Measurements from ENCODE around the gene SLC39A3.

SLC39A3 gene, protein sequence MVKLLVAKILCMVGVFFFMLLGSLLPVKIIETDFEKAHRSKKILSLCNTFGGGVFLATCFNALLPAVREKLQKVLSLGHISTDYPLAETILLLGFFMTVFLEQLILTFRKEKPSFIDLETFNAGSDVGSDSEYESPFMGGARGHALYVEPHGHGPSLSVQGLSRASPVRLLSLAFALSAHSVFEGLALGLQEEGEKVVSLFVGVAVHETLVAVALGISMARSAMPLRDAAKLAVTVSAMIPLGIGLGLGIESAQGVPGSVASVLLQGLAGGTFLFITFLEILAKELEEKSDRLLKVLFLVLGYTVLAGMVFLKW

DNA sequence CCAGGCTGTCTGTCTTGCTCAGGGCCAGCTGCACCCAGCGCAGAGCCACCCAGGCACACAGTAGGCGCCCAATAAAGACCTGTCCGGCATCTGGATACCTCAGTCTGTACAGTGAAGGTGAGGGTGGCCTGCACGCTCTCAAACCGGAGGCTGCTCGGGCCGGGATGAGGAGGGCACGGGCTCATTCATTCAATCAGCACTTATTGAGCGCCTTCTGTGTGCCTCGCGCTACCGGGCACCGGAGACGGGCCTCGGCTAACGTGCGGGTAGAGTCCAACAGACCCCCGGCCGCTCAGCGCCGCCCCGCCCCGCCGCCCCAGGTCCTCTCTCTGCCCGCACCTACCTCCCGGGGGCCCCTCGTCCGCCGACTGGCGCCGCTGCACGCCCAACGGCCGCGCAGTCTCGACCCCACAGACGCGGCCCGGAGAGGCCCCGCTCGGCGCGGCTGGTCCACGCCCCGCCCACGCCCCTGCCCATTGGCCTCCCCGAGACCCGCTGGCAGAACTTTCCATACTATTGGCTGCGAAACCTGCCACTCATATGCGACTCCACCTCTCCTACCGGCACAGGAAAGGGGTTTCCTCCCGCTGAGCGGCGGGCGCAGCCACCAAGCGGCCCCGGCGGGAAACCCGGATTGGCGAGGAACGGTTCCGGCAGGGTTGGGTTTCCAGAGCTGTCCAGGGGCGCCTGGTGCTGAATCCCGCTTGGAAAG lies at the start of gene SLC39A3:
Gene SLC39A3, minus strand, starts transcription at position 416 of the 712 bp plus-strand sequence. CDS start 2,760 bp downstream, outside the sequence.
- DNase-seq (ENCODE audit: low read depth), result peak; percentile 98

- DNase-seq (ENCODE audit: low read depth), result no peak
These were observed 48.4 kb upstream of the SLC39A3 start for GRCh38 chr19:2788237-2788636.

- DNase-seq (ENCODE audit: low read depth), result no peak
These were observed 47.3 kb upstream of the SLC39A3 start for GRCh38 chr19:2787115-2787514.

GRCh38 chr19:2785244-2785997 lies 45.6 kb upstream of the SLC39A3 start, which contains the start of gene THOP1:
THOP1 (plus strand) TSS chr19:2785503; CDS start chr19:2785663, 160 bp downstream.
- DNase-seq (ENCODE audit: low read depth), result peak; percentile 94

DNA sequence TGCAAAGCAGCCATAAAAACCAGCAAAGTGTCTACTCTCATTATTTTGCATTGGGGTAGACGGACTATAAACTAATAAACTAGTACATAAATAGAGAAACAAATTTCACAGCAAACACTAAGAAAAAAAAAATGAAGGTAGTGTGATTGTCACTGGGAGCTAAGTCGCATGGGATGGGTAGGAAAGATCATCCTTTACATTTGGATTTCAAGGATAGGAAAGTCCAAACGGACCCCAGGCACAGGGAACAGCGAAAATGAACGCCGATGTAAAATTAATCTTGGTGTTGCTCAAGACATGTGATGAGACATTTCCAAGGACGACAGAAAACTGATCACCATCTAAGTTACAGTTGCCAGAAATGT lies 43.9 kb upstream of the SLC39A3 start:
- DNase-seq (ENCODE audit: low read depth), result no peak

DNA sequence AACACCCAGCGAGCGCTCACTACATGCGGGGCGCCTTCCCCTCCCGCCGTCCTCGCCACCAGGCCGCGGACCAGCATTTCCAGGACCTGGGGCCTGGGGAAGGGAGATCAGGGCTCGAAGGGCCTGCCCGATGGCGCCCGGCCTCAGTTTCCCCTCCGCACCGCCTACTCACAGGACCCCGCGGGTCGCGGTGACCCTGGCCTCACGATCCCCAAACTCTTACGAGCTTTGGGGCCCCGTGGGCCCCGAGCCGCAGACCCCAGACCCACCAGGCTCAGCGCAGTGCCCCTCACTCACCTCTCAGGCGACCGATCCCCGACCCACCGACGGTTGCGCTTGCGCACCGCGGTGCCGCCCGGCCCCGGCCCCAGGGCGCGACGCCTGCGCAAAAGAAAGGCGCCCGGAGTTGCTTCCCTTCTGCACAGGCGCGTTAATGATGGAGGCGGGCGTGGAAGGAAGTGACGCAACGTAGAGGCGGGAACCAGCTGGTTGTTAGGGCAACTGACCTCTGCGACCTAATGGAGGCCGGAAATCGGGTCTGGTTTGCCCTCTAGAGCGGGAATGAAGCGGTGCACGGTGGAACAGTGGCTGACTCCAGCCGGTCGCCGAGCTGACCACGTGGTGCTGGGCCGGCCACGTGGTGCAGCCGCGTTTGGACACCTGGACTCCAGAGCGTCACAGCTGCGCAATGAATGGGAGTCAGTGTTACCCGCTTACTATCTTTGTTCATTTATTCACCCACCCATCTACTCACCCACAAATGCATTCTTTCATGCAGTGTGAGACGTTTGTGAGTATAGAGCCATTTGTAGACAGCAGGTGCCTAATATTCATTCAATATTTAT lies 43.3 kb upstream of the SLC39A3 start, which contains the start of gene SGTA:
Gene SGTA, minus strand, starts transcription at position 338 of the 845 bp plus-strand sequence. CDS start 14,205 bp downstream, outside the sequence.
- DNase-seq (ENCODE audit: low read depth), result peak; percentile 98

GRCh38 chr19:2782329-2782935 lies 42.6 kb upstream of the SLC39A3 start:
- no peak for DNase-seq (ENCODE audit: low read depth)

GRCh38 chr19:2780284-2780683 lies 40.5 kb upstream of the SLC39A3 start:
- DNase-seq (ENCODE audit: low read depth), result no peak

DNA sequence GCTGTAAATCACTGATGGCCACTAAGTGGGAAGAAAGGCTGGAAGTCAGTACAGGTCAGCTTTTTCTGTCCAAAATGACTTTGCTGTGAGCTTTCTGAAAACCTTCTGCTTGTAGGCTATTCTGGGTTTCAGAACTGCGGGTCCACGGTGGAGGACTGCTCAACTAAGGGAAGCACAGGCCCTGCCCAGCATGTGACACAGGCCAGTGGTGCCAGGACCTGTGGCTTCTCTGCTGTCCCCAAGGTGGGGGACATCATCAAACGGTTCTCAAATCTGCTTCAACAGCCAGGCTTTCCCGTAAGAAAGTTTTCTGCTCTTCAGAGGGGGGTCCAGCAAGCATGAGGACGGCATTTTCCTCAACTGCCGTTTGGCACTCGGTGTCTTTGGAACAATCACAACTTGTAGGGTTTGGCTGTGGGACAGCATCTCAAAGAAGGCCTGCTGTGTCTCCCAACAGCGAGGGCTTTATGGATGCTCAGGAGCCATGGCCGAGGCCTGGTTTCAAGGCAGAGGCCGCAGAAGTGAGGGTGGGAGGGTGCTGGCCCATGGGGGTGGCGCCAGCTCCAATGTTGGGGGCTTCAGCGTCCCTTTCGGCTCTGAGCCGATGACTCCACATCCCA lies 39.4 kb upstream of the SLC39A3 start:
- no peak for DNase-seq (ENCODE audit: low read depth)

DNA sequence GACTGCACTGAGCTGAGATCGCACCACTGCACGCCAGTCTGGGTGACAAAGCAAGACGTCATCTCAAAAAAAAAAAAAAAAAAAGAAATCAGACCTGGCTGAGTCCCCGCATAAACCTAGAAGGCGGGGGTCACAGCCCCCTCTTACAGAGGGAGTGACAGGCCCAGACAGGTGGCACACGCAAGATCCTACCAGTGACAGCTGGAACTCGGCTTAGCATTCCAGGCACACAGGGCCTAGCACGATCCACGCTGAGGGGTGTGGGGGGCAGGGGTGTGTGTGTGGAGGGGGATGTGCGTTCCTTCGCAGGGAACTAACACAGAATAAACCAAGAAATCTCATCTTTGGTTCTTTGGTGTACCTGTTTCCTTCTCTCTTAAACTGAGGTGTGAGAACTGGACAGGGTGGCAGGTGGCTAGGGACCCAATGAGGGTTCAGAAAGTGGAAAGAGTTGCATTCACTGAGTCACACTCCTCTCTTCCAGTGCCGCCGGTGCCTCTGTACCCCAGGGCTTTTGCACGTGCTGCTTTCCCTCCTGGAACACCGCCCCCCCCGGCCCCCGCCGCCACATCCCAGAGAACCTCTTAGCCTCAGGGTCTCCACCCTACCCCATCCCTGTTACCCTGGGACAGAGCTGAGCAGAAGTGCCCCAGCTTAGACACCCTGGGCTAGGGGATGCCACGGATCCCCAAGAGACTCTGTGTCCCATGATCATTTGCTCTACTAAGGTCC lies 38.3 kb upstream of the SLC39A3 start:
- DNase-seq (ENCODE audit: low read depth), result no peak

GRCh38 chr19:2775556-2776430 lies 36.0 kb upstream of the SLC39A3 start:
- DNase-seq (ENCODE audit: low read depth), result no peak

GRCh38 chr19:2774953-2775555 lies 35.2 kb upstream of the SLC39A3 start:
- no peak for DNase-seq (ENCODE audit: low read depth)

GRCh38 chr19:2774083-2774679 lies 34.4 kb upstream of the SLC39A3 start:
- DNase-seq (ENCODE audit: low read depth), result no peak

DNA sequence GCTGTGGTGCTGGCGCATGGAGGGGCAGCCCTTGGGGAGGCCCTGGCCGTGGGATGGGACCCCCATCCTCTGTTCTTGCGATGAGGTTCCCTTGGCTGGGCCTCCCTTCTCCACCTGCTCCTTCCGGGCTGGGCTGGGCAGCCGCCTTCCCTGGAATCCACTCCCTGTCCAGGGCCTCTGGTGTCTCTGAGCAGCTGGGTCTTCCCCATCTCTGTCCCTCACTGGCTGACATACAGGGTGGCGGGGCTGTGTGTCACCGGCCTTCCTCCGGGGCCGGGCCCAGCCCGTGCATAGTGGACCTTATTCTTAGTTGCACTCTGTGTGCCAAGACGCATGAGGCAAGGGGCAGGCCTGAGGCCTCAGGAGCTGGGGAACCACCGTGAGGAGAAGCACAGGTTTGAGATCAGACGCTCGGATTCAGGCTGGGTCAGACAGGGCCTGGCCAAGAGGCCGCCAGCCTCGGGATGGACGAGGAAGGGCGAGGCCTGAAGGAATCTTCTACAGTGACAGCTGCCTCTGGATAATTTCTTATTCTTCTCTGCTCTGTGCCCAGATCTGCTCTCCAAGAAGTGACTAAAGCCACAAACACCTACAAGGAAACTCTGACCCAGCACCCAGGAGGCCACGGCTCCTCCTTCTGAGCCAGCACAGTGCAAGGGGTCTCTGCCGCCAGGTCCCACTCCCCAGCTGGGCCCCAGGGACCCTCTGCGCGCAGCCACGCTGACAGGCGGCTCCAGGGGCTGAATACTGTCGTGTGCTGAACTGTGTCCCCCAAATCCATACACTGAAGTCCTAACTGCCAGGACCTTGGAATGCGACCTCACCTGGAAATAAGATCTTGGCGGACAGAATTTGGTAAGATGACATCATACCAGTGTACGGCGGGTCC lies 32.2 kb upstream of the SLC39A3 start:
- no peak for DNase-seq (ENCODE audit: low read depth)

GRCh38 chr19:2770055-2771013 lies 30.5 kb upstream of the SLC39A3 start:
- no peak for DNase-seq (ENCODE audit: low read depth)

DNA sequence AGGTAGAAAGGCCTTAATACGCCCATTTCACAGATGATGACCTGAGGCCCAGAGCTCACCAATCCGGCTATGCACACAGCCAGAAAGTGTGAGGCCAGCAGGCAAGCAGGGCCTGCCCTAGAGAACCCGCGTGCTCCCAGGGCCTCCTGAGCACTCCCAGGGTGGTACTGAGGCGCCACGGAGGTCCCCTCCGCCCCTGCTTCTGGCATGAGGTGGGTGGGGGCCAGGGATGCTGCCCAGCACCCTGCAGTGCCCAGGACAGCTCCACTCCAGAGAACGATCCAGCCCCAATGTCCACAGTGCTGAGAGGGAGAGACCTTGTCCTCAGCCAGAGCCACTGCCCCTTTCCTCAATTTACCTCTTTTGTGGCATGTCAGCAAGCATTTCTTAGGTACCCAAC lies 29.4 kb upstream of the SLC39A3 start:
- DNase-seq (ENCODE audit: low read depth), result no peak
